Vagina (tissue), 2 donors: ENCODE data around the gene SERGEF.

Source experiments
- POLR2A ChIP-seq, 2 donors: fragments of 450-650 bp; IDR thresholded peaks; one replicate each; pipeline ENCODE4 v1.6.1; 2017; ENCODE audit warnings: antibody characterized with exemption in 2 of 2, mild to moderate bottlenecking in 2 of 2, moderate library complexity in 2 of 2
- POLR2AphosphoS5 ChIP-seq, 2 donors: sonication (generic); formaldehyde crosslinking; IDR thresholded peaks; one replicate each; pipeline ENCODE4 v1.9.0; 2017; ENCODE audit warnings: antibody characterized with exemption in 2 of 2, mild to moderate bottlenecking in 2 of 2, low read depth in 1 of 2; ENCODE audit not compliant: insufficient read depth in 1 of 2

- TF ChIP-seq POLR2AphosphoS5 (IDR thresholded peaks at IDR 0.05; ENCODE audit: insufficient read depth in 1 of 2, low read depth in 1 of 2) (no peak), POLR2A (IDR thresholded peaks at IDR 0.05) (no peak)
Measured at GRCh38 chr11:17799147-17799546, 213.7 kb downstream of the SERGEF start.
